Activated naive CD8-positive, alpha-beta T cell treated with anti-CD3 and anti-CD28 coated beads, Interleukin-2, amount 50 U/mL, for 16 hours (primary cell): ENCODE measurements around the gene OCLN.
"Not testable (repeated sequence)": the region's sequence is repeated elsewhere in the genome, so short reads cannot be mapped to it uniquely, and the experiment has no call there.

Source experiments
- DNase-seq: peaks from one replicate; pipeline ENCODE4 v3.0.0-alpha.2; 2020; ENCODE audit warnings: low read depth, low spot score

Gene OCLN, protein sequence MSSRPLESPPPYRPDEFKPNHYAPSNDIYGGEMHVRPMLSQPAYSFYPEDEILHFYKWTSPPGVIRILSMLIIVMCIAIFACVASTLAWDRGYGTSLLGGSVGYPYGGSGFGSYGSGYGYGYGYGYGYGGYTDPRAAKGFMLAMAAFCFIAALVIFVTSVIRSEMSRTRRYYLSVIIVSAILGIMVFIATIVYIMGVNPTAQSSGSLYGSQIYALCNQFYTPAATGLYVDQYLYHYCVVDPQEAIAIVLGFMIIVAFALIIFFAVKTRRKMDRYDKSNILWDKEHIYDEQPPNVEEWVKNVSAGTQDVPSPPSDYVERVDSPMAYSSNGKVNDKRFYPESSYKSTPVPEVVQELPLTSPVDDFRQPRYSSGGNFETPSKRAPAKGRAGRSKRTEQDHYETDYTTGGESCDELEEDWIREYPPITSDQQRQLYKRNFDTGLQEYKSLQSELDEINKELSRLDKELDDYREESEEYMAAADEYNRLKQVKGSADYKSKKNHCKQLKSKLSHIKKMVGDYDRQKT

DNA sequence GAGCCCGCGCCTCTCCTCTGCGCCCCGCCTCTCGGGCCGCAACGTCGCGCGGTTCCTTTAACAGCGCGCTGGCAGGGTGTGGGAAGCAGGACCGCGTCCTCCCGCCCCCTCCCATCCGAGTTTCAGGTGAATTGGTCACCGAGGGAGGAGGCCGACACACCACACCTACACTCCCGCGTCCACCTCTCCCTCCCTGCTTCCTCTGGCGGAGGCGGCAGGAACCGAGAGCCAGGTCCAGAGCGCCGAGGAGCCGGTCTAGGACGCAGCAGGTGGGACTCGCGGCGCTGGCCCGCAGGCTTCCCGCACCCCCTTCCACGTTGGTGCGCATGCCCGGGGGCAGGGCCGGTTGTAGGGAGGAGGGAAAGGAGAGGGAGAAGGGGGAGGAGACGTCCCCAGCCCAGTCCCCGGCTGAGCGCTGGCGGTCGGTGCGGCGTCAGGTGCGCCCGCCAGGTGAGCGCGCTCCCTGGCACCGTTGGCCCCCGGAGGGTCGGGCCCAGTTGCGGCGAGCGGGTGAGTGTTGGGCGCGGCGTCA is at the start of gene OCLN:
Gene OCLN, plus strand, starts transcription at position 400 of the 532 bp plus-strand sequence. CDS start 11,455 bp downstream, outside the sequence.
- no peak for DNase-seq

DNA sequence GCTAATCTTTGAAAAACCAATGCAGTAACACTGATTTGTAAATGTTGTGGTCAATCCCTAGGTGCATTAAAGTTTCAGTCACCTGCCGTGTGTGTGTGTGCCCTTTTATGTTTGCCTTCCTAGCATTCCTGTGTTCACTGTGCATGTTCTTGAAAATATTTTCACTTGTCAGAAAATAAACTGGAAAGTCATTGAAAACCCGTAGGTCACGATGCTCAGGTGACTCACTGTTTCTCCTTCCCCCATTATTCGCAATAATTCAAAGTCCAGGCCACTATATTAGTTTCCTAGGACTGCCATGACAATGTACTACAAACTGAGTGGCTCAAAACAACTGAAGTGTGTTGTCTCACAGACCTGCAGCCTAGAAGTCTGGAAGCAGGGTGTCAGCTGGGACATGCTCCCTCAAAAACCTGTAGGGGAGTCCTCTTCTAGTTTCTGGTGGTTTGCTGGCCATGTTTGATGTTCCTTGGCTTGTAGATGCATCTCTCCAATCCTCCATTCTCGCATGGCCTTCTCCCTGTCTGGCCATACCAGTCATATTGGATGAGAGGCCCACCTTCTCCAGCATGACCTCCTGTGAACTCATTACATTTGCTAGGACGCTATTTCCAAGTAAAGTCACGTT is 48.3 kb upstream of the OCLN start:
- no peak for DNase-seq

DNA sequence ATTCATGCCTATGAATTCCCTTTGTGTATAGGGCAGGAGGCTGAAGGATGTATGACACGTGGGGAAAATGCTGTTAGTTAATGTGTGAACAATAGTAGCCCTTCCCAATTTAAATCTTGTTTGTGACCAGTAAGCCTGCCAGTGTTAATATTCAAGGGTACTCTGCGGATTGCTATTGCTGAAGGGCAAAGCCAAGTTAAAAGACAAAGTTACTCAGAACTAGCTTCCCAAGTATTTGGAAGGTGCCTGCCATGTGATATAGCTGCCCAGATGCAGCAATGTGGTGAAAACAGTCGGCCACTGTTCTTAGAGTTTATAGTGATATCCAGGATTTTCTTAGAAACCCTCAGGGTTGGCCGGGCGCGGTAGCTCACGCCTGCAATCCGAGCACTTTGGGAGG is 43.1 kb upstream of the OCLN start:
- no peak for DNase-seq

DNA sequence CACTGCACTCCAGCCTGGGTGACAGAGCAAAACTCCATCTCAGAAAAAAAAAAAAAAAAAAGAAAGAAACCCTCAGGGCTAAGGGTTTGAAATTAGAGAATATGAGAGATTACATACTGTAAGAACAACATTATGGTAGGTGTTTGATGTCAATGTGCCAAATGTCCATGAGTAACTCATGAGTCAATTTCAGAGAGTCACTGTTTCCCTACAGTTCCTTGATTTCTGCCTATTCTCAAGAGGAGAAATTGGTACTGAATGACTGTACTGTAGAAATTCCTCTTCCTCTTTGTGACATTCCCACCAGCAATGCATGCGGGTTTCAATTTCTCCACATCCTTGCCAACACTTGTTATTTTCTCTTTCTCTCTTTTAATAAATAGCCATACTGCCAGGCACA is 42.5 kb upstream of the OCLN start:
- DNase-seq, result no peak

DNA sequence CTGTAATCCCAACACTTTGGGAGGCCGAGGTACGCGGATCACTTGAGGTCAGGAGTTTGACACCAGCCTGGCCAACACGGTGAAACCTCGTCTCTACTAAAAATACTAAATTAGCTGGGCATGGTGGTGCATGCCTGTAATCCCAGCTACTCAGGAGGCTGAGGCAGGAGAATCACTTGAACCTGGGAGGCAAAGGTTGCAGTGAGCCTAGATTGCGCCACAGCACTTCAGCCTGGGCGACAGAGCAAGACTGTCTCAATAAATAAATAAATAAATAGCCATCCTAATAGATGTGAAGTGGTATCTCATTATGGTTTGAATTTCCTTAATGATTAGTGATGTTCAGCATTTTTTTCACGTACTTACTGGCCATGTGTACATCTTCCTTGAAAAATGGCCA is 42.1 kb upstream of the OCLN start:
- DNase-seq, result not testable (repeated sequence)

DNA sequence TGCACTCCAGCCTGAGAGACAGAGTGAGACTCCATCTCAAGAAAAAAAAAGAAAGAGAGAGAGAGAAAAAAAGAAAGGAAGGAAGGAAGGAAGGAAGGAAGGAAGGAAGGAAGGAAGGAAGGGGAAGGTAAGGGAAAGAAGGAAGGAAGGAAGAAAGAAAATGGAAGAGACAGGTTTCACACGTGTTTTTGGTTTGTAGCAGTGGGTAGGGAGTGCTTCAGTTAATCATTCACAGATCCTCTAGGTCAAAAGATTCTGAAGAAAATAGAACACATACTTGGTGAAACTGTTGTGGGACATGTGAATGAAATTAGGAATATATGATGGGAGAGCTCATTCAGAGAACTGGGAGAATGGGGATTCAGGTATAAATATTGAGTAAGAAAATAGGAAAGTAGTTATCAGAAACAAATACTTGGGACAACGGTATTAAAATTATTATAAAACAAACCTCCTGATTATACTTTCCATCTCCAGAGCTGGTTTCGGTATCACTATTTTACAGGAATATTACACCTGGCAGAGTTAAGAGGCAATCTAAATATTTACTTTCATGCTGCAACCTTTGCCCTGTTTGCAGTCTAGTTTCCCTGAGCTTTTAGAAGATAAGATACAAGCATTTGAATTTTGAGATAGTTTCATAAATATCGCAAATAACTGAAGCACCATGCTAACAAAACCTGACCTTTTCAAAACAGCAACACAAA is 40.5 kb upstream of the OCLN start:
- DNase-seq, result no peak

DNA sequence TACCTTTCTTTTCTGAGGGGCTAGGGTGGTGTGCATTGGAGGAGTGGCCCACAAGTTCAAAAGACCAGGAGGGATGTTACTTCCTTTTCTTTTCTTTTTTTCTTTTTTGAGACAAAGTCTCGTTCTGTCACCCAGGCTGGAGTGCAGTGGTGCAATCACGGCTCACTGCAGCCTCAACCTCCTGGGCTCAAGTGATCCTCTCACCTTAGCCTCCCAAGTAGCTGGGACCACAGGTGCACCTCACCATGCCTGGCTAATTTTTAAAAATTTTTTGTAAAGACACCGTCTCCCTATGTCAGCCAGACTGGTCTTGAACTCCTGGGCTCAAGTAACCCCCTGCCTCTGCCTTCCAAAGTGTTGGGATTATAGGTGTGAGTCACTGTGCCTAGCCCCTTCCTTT is 39.1 kb upstream of the OCLN start:
- not testable (repeated sequence) for DNase-seq

DNA sequence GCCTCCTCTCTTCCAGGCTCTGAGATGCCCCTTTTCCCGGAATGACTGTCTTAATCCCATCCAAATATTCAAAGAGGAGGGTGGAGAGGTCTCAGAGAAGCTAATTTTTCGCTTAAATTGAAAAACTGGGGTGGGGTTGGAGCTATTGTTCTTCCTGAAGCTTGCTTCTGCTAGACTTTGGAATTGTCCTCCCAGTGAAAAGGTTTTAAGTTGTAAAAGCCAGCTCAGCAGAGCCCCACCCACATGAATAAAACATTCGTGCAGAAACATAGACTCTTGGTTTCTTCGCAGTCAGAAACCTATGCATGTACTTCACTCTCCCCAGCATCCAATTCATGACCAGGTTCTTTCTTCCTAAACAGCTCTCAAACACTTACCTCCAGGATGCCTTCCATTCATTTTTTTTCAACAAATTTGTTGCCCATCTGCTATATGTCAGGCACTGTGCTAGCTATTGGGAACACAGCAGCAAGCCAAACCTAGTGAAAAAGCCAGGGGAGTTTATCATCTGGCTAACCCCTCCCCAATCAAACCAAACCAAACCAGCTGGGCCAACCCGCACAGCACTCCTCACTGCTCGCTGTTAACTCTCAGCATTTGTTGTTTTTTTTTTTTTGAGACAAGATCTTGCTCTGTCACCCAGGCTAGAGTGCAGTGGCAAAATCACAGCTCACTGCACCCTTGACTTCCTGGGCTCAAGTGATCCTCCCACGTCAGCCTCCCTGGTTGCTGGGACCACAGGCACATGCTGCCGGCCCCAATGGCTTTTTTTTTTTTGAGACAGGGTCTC is 37.9 kb upstream of the OCLN start:
- DNase-seq, result no peak

DNA sequence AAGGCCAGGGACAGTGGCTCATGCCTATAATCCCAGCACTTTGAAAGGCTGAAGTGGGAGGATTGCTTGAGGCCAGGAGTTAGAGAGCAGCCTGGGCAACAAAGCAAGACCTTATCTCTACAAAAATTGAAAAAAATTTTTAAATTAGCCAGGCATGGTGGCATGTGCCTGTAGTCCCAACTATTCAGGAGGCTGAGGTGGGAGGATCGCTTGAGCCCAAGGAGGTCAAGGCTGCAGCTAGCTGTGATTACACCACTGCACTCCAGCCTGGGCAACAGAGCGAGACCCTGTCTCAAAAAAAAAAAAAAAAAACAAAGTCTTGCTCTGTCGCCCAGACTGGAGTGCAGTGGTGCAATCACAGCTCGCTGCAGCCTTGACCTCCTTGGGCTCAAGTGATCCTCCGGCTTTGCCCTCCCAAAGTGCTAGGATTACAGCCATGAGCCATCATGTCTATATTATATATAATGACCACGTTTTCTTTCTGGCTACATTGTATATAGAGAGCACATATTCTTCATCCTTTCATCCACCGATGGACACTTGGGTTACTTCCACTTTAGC is 37.1 kb upstream of the OCLN start:
- not testable (repeated sequence) for DNase-seq

DNA sequence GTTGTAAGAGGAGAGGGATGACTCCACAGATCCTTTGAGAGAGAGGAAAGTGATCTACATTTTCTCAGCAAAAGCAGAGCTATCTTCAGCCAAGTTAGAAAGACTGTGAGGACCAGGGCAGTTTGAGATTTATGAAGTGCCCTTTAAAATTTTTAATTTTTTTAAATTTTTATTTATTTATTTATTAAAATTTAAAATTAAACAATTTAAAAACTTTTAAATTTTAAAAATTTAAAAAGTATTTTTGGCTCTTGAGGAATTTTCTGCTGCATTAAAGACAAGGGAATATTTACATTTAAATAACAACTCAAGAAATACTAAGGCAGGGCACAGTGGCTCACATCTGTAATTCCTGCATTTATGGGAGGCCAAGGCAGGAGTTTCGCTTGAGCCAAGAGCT is 30.4 kb upstream of the OCLN start:
- DNase-seq, result no peak

DNA sequence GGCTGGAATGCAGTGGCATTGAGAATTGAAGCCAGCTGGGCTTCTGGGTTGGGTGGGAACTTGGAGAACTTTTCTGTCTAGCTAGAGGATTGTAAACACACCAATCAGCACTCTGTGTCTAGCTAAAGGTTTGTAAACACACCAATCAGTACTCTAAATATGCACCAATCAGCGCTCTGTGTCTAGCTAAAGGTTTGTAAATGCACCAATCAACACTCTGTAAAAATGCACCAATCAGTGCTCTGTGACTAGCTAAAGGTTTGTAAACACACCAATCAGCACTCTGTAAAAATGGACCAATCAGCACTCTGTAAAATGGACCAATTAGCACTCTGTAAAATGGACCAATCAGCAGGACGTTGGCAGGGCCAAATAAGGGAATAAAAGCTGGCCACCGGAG is 26.2 kb upstream of the OCLN start:
- DNase-seq, result not testable (repeated sequence)

DNA sequence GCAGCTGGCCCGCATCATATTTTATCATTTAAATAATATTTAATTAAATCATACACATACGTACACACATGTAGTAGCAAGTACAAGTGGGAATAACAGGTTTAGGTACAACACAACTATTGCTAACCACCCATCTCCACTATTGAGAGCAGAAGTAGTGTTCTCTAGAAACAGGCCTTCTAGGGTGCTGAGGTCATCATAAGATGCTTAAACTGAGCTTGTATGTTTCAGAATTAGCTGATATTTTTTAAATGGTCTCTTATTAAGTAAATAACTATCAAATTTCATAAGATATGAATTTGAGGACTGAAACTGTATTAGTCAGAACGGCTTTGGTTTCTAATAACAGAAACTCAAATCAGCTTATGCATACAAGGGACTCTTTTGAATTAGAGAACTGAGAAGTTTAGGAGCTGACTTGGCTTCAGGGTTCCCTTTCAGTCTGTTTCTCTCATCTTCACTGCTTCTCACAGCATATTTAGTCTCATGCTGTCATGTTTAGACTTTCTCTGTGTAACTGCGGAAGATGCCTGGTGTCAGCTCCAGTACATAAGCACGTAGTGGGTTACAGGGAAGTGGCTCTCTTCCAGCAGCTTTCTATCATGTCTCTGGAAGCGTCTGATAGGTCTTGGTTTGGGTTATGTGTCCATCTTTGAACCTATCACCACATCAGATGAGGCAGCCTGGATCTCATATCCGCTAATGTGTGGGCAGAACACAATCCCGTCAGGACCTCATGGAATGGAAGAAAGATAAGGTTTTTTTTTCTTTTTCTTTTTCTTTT is 25.0 kb upstream of the OCLN start:
- DNase-seq, result no peak

DNA sequence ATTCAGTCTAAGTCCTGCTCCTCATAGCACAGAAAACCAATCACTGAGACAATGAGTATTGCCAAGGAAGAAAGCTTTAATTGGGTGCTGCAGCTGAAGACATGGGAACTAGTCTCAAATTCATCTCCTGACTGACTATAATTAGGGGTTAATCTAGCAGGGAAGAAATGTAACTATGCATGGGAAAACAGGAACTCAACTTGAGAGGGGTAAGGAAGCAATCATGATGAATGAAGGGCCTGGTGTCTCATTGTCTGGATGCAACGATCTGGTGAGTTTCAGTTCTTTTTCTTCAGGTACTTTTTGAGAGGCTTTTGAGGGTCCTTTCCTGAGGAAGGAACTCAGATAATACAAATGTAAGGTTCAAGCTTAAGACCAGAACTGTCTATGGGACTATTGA is 24.0 kb upstream of the OCLN start:
- DNase-seq, result no peak

DNA sequence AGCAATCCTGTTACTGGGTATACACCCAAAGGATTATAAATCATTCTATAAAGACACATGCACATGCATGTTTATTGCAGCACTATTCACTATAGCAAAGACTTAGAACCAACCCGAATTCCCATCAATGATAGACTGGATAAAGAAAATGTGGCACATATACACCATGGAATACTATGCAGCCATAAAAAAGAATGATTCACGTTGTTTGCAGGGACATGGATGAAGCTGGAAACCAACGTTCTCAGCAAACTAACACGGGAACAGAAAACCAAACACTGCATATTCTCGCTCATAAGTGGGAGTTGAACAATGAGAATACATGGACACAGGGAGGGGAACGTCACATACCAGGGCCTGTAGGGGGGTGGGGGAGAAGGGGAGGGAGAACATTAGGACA is 21.1 kb upstream of the OCLN start:
- not testable (repeated sequence) for DNase-seq

DNA sequence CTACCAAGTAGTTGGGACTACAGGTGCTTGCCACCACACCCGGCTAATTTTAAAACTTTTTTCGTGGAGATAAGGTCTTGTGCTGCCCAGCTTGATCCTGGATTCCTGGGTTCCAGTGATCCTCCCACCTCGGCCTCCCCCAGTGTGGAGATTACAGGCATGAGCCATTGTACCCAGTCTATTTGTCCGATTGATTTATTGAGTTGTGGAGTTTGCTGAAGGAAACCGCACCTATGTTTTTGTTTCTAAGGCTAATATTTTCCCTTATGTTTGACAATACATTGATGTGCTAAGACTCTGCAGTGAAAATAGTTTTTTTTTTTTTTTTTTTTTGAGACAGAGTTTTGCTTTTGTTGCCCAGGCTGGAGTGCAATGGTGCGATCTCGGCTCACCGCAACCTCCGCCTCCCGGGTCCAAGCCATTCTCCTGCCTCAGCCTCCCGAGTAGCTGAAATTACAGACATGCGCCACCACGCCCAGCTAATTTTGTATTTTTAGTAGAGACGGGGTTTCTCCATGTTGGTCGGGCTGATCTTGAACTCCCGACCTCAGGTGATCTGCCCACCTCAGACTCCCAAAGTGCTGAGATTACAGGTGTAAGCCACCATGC is 20.0 kb upstream of the OCLN start:
- DNase-seq, result not testable (repeated sequence)

DNA sequence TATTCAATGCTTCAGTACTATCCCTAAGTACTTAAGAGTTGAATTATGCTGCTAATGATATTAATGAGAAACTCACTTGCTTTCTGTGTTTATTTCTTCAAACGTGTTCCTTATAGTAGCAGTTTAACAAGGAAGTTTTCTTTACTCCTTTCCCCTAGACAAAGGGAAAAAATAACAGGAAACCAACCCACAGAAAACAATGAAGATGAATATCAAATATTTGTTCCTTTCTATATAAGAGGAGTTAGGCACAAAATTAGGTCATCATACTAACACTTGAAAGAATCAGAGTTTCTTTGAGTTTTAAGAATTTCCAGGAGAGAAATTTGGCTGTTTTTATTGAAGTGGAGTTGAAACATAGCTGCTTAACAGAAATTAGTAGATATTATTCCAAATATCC is 15.4 kb upstream of the OCLN start:
- no peak for DNase-seq

DNA sequence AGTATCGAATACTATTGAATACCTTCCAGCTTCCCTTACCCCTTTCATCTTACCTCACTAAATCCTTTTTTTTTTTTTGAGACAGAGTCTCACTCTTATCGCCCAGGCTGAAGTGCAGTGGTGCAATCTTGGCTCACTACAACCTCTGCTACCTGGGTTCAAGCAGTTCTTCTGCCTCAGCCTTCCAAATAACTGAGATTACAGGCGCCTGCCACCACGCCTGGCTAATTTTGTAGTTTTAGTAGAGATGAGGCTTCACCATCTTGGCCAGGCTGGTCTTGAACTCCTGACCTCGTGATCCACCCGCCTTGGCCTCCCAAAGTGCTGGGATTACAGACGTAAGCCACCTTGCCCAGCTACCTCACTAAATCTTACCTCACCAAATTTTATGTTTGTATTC is 14.3 kb upstream of the OCLN start:
- DNase-seq, result not testable (repeated sequence)

DNA sequence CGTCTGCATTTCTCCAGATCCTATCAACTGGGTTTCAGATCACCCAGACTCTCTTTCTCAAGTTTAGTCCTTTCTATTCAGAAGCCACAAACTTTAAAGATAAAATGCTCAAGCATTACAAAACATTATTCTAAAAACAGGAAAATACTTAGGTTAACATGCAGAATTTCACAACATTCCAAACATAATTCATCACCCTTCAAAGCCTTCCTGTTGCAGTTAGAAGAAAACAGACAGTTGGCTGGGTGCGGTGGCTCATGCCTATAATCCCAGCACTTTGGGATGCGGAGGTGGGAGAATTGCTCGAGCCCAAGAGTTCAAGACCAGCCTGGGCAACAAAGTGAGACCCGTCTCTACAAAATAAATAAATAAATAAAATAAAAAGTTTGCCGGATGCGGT is 7.7 kb upstream of the OCLN start:
- no peak for DNase-seq

DNA sequence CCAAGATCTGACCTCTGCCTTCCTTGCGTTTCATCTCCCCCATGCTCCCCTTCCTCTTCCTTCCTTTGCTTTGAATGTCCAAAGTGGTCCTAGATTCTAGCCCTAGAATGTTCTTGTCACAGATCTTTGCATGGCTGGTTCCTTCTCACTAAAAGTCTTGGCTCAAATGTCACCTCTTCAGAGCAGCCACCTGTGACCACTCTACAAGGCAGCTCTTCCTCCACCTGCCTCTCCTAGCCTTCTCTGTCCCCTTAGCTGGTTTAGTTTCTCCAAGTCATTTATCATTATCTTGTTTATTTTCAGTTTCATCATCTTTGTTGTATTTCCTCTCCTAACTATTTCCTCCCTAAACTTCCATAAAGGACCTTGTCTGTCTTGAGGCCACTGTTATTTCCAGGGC is 7.1 kb upstream of the OCLN start:
- no peak for DNase-seq

DNA sequence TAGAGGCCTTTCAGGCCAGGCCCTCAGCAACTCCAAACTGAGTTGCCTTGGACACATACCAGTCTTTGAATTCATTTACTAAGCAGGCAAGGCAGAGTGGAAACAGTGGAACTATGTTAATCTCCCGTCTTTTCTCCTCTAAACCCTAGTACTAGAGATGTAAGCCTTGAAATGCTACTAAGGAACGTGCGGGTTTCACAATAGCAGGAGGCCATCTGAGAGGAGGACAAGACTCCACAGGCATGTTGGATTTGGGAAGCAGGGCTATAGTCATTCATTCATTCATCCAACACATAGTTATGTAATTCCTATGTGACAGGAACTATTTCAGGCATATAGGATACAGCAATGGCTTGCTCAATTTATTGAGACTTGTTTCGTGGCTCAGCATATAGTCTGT is 3.3 kb upstream of the OCLN start:
- no peak for DNase-seq
